GM04503 (cell line): ENCODE results near the gene KIFC3.
A peak's percentile ranks its signal among the peaks of the same experiment; 100 is the strongest.

Experiments
- DNase-seq: peaks from one replicate; pipeline ENCODE4 v3.0.0-alpha.2; 2012; ENCODE audit warnings: low read depth

KIFC3 gene

GRCh38 chr16:57765160-57765728, 37.0 kb downstream of the KIFC3 start:
- no peak for DNase-seq

- DNase-seq = peak; percentile 65
These were observed 37.7 kb downstream of the KIFC3 start for GRCh38 chr16:57764341-57765159.

- no peak for DNase-seq
These were observed 38.3 kb downstream of the KIFC3 start for GRCh38 chr16:57764006-57764340.

- DNase-seq = no peak
These were observed 38.8 kb downstream of the KIFC3 start for GRCh38 chr16:57763285-57764005.

- DNase-seq = no peak
These were observed 39.8 kb downstream of the KIFC3 start for GRCh38 chr16:57762365-57763040.

- no peak for DNase-seq
These were observed 40.3 kb downstream of the KIFC3 start for GRCh38 chr16:57761957-57762356.

GRCh38 chr16:57761301-57761700, 41.0 kb downstream of the KIFC3 start:
- no peak for DNase-seq

- DNase-seq = no peak
These were observed 41.7 kb downstream of the KIFC3 start for GRCh38 chr16:57760357-57761160.

GRCh38 chr16:57759541-57760356, 42.5 kb downstream of the KIFC3 start:
- DNase-seq = no peak

- DNase-seq = no peak
These were observed 43.2 kb downstream of the KIFC3 start for GRCh38 chr16:57759131-57759530.

- no peak for DNase-seq
These were observed 43.8 kb downstream of the KIFC3 start for GRCh38 chr16:57758331-57759117.

GRCh38 chr16:57757883-57758282, 44.4 kb downstream of the KIFC3 start:
- no peak for DNase-seq

- DNase-seq = no peak
These were observed 44.9 kb downstream of the KIFC3 start for GRCh38 chr16:57757326-57757786.

GRCh38 chr16:57756424-57757325, 45.6 kb downstream of the KIFC3 start:
- DNase-seq = no peak

- DNase-seq = no peak
These were observed 46.4 kb downstream of the KIFC3 start for GRCh38 chr16:57755726-57756423.

- DNase-seq = no peak
These were observed 47.1 kb downstream of the KIFC3 start for GRCh38 chr16:57755061-57755684.

GRCh38 chr16:57754354-57755060, 47.8 kb downstream of the KIFC3 start:
- no peak for DNase-seq
